Spleen (tissue), 11 donors: ENCODE measurements around the gene SST. TPM values are rescaled to one million over a fixed set of nuclear protein-coding genes. Genes with fewer than 3 reads are reported as not detected.

ENCODE experiments used
- DNase-seq: peaks from one replicate; pipeline ENCODE4 v3.0.0-alpha.2; 2020
- H3K27ac ChIP-seq, 8 donors: fragments of 200-600 bp; sonication (generic) in 7 of 8; 1 replicate in 4 of 8; 2 replicates in 4 of 8; pipeline versions ENCODE4 v1.5.0 to v1.8.0; 2016 to 2021; ENCODE audit warnings: inconsistent platforms in 4 of 8, mild to moderate bottlenecking in 4 of 8, moderate library complexity in 1 of 8
- H3K27me3 ChIP-seq, 7 donors: fragments of 200-600 bp; sonication (generic) in 6 of 7; replicated peaks in 1 of 7; 1 replicate in 4 of 7; 2 replicates in 3 of 7; pipeline versions ENCODE4 v1.5.0 to v1.8.0; 2016 to 2021; ENCODE audit warnings: inconsistent platforms in 3 of 7, mild to moderate bottlenecking in 1 of 7
- H3K36me3 ChIP-seq, 6 donors: fragments of 200-600 bp; sonication (generic) in 5 of 6; 1 replicate in 4 of 6; 2 replicates in 2 of 6; pipeline versions ENCODE4 v1.5.0 to v1.8.0; 2016 to 2021; ENCODE audit warnings: inconsistent platforms in 2 of 6
- H3K4me1 ChIP-seq, 6 donors: fragments of 200-600 bp; sonication (generic) in 5 of 6; 1 replicate in 3 of 6; 2 replicates in 3 of 6; pipeline versions ENCODE4 v1.5.0 to v1.8.0; 2016 to 2021; ENCODE audit warnings: inconsistent platforms in 3 of 6
- H3K4me3 ChIP-seq, 8 donors: fragments of 200-600 bp; sonication (generic) in 7 of 8; 1 replicate in 4 of 8; 2 replicates in 4 of 8; pipeline versions ENCODE4 v1.5.0 to v1.8.0; 2016 to 2021; ENCODE audit warnings: inconsistent platforms in 4 of 8, mild to moderate bottlenecking in 4 of 8, moderate library complexity in 2 of 8
- H3K9me3 ChIP-seq, 8 donors: fragments of 200-600 bp; sonication (generic) in 7 of 8; 1 replicate in 4 of 8; 2 replicates in 4 of 8; pipeline versions ENCODE4 v1.5.0 to v1.8.0; 2016 to 2021; ENCODE audit warnings: inconsistent platforms in 4 of 8
- CTCF ChIP-seq, 11 experiments: fragments of 200-600 bp in 7 of 11; fragments of 450-650 bp in 4 of 11; sonication (generic) in 4 of 11; IDR thresholded peaks in 8 of 11; conservative IDR thresholded peaks in 3 of 11; 1 replicate in 7 of 11; 2 replicates in 4 of 11; pipeline versions ENCODE4 v1.4.0 to v1.8.0; 2016 to 2021; ENCODE audit warnings: antibody characterized with exemption in 11 of 11, inconsistent platforms in 4 of 11, mild to moderate bottlenecking in 1 of 11
- POLR2A ChIP-seq, 3 donors: fragments of 450-650 bp; IDR thresholded peaks; one replicate each; pipeline ENCODE4 v1.5.1; 2017; ENCODE audit warnings: antibody characterized with exemption in 3 of 3, mild to moderate bottlenecking in 1 of 3
- POLR2AphosphoS5 ChIP-seq, 3 donors: sonication (generic); formaldehyde crosslinking; IDR thresholded peaks; one replicate each; pipeline ENCODE4 v1.5.1; 2017; ENCODE audit warnings: antibody characterized with exemption in 3 of 3
- WGBS, 5 donors: extraction: QIAGEN DNeasy Blood & Tissue Kit in 3 of 5; methylation state at CpG; one replicate each; pipeline versions ENCODE4 v1.1.5 to v1.1.7; 2013 to 2018; 5-methylcytosine and 5-hydroxymethylcytosine counted together
- intact Hi-C: fragments of 100-400 bp; cut with DNase I; formaldehyde crosslinking; loops from one replicate; pipeline ENCODE4 v1.15.0; 2023; ENCODE audit warnings: low total_unique reads
- polyA plus RNA-seq, 3 donors: library from polyadenylated mRNA; stranded (reverse); fragments of 200-250 nt; gene quantifications; one replicate each; pipeline ENCODE4 v1.2.1, GENCODE V29; 2013
- total RNA-seq, 7 donors: library from RNA; depleted of rRNA in 3 of 7; stranded (reverse); fragments of >200 nt in 3 of 7; fragmentation: NEBNext Ultra II Directional in 4 of 7; extraction: Animal tissue kit (Norgen Biotek cat#: 25700) in 4 of 7; gene quantifications; one replicate each; pipeline versions ENCODE4 v1.1.0 to v1.2.1, GENCODE V29; 2016 to 2021
- donor health status: healthy with polysubstance abuse.
- donor health status: DM: no; HTN: no; CAD: no; lungs with moderate emphysema.
- donor health status: DM: no; HTN: no; CAD: no.
- donor health status: Bipolar disorder and iron deficiency.
- donor health status: healthy.
- donor health status: DM: no; HTN: no; CAD: no.
- donor health status: DM: yes; HTN: yes; CAD: no.

SST gene
- total and polyA plus RNA-seq, 10 donors = 0.26 to 0.52 TPM; not detected in 8

GRCh38 chr3:187636528-187636927, 33.7 kb downstream of the SST start:
- no peak overlapping the region for H3K4me3 ChIP-seq
- no peak overlapping the region for H3K27ac ChIP-seq
- H3K27me3 ChIP-seq = peaks cover 0 to 20% (median 0%) of the 10 kb centered on the region in 7 donors
- H3K4me1 ChIP-seq = no peaks in the 10 kb centered on the region
- intact Hi-C loops = no loop called here
- no peak for DNase-seq
- no peak for TF ChIP-seq POLR2AphosphoS5 (IDR thresholded peaks at IDR 0.05)
- no peak for TF ChIP-seq CTCF (IDR thresholded peaks at IDR 0.05 in 8 of 11, conservative IDR thresholded peaks at IDR 0.05 in 3 of 11)
- TF ChIP-seq POLR2A (IDR thresholded peaks at IDR 0.05) = no peak
- no peaks in the 10 kb centered on the region for H3K36me3 ChIP-seq
- peaks cover 0 to 24% (median 10%) of the 10 kb centered on the region in 8 donors for H3K9me3 ChIP-seq

GRCh38 chr3:187630404-187630803, 39.8 kb downstream of the SST start:
- WGBS, 5 donors = 71 to 82% (median 76%) methylated on average over 3 of the region's 3 CpGs
- H3K36me3 ChIP-seq = no peaks in the 10 kb centered on the region
- H3K4me3 ChIP-seq = no peak overlapping the region
- DNase-seq = no peak
- no peak for TF ChIP-seq CTCF (IDR thresholded peaks at IDR 0.05 in 8 of 11, conservative IDR thresholded peaks at IDR 0.05 in 3 of 11)
- TF ChIP-seq POLR2A (IDR thresholded peaks at IDR 0.05) = no peak
- no peak for TF ChIP-seq POLR2AphosphoS5 (IDR thresholded peaks at IDR 0.05)
- no peak overlapping the region for H3K27ac ChIP-seq
- peaks cover 0 to 17% (median 10%) of the 10 kb centered on the region in 8 donors for H3K9me3 ChIP-seq
- intact Hi-C loops = no loop called here
- H3K27me3 ChIP-seq = no peaks in the 10 kb centered on the region
- H3K4me1 ChIP-seq = no peaks in the 10 kb centered on the region

GRCh38 chr3:187629711-187630110, 40.5 kb downstream of the SST start:
- no peak overlapping the region for H3K27ac ChIP-seq
- 75 to 86% (median 78%) methylated on average over 4 of the region's 4 CpGs for WGBS, 5 donors
- TF ChIP-seq POLR2A (IDR thresholded peaks at IDR 0.05) (no peak), CTCF (IDR thresholded peaks at IDR 0.05 in 8 of 11, conservative IDR thresholded peaks at IDR 0.05 in 3 of 11) (no peak), POLR2AphosphoS5 (IDR thresholded peaks at IDR 0.05) (no peak)
- intact Hi-C loops = no loop called here
- no peak overlapping the region for H3K4me3 ChIP-seq
- no peak for DNase-seq
- H3K36me3 ChIP-seq = no peaks in the 10 kb centered on the region
- H3K4me1 ChIP-seq = no peaks in the 10 kb centered on the region
- peaks cover 0 to 3% (median 0%) of the 10 kb centered on the region in 7 donors for H3K27me3 ChIP-seq
- peaks cover 0 to 10% (median 5%) of the 10 kb centered on the region in 8 donors for H3K9me3 ChIP-seq

- Histone ChIP-seq H3K9me3 (no peaks in the 10 kb centered on the region), H3K36me3 (no peaks in the 10 kb centered on the region), H3K4me3 (no peak overlapping the region), H3K4me1 (no peaks in the 10 kb centered on the region), H3K27me3 (peaks cover 0 to 19% (median 0%) of the 10 kb centered on the region in 7 donors), H3K27ac (no peak overlapping the region)
- 29 to 48% (median 41%) methylated on average over 3 of the region's 3 CpGs for WGBS, 5 donors
- intact Hi-C loops = no loop called here
- no peak for DNase-seq
- TF ChIP-seq POLR2AphosphoS5 (IDR thresholded peaks at IDR 0.05) (no peak), POLR2A (IDR thresholded peaks at IDR 0.05) (no peak), CTCF (IDR thresholded peaks at IDR 0.05 in 8 of 11, conservative IDR thresholded peaks at IDR 0.05 in 3 of 11) (no peak)
These were observed 42.0 kb downstream of the SST start for GRCh38 chr3:187628169-187628568.
